Mammary epithelial cell (primary cell): ENCODE results near the gene NRDC.

Source experiments
- CTCF ChIP-seq, 2 donors: IDR thresholded peaks in 1 of 2; conservative IDR thresholded peaks in 1 of 2; 2 replicates each; pipeline ENCODE4 v1.5.1; 2011 to 2012; ENCODE audit warnings: inconsistent platforms in 2 of 2, low read length in 2 of 2, mild to moderate bottlenecking in 2 of 2, control low read depth in 1 of 2, low read depth in 1 of 2; ENCODE audit not compliant: insufficient read depth in 1 of 2; ENCODE audit errors: extremely low read depth in 1 of 2
- EZH2 ChIP-seq: IDR thresholded peaks from 2 replicates; pipeline ENCODE4 v1.6.1; 2012; ENCODE audit warnings: low read length, inconsistent platforms, borderline replicate concordance

DNA sequence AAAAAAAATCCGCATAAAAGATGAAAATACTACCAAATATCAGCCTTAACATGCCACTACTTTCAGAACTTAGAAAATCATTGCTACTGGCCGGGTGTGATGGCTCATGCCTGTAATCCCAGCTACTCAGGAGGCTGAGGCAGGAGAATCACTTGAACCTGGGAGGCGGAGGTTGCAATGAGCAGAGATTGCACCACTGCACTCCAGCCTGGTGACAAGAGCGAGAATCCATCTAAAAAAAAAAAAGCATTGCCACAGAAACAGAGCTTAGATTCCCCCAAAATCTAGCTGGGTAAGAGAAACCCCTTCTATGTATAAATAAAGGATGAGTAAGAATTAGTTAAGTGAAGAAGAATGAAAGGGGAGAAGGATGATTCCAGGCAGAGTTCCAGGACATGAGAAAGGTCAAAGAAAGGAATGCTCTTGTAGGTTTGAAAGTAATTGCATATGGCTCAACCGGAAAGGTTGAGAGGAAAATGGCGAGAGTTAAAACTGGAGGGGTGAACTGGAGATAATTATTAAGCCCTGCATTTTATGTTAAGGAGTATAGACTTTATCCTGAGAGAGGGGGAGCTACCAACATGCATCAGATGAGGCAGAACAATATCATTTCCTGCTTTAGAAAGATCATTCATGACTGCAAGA lies 19.7 kb upstream of the NRDC start:
- TF ChIP-seq CTCF (conservative IDR thresholded peaks at IDR 0.05 in 1 of 2, IDR thresholded peaks at IDR 0.05 in 1 of 2; ENCODE audit: extremely low read depth in 1 of 2, insufficient read depth in 1 of 2, low read depth in 1 of 2, low read length in 2 of 2), result no peak
- TF ChIP-seq EZH2, result no peak
